Mucosa of descending colon (tissue), 3 donors: ENCODE results near the gene UGT1A10. TPM values are rescaled to one million over a fixed set of nuclear protein-coding genes. Genes with fewer than 3 reads are reported as not detected.
"Not testable (repeated sequence)": the region's sequence is repeated elsewhere in the genome, so short reads cannot be mapped to it uniquely, and the experiment has no call there.

Source experiments
- ATAC-seq: fragments of 200-7000 bp; cut with Tn5 transposase; one replicate; pipeline ENCODE4 v1.9.1; 2020; ENCODE audit warnings: mild to moderate bottlenecking, moderate library complexity
- DNase-seq, 3 donors: peaks; one replicate each; pipeline ENCODE4 v3.0.0-alpha.2; 2020
- H3K36me3 ChIP-seq: fragments of 200-600 bp; one replicate; pipeline ENCODE4 v1.8.0; 2021; ENCODE audit warnings: low read depth, mild to moderate bottlenecking
- H3K4me1 ChIP-seq: fragments of 200-600 bp; one replicate; pipeline ENCODE4 v1.8.0; 2021; ENCODE audit warnings: low read depth, mild to moderate bottlenecking
- H3K4me3 ChIP-seq: fragments of 200-600 bp; one replicate; pipeline ENCODE4 v1.8.0; 2021; ENCODE audit warnings: mild to moderate bottlenecking
- H3K9me3 ChIP-seq: fragments of 200-600 bp; one replicate; pipeline ENCODE4 v1.8.0; 2021; ENCODE audit warnings: mild to moderate bottlenecking
- intact Hi-C, 2 donors: fragments of 100-400 bp; cut with DNase I in 1 of 2; cut with micrococcal nuclease in 1 of 2; formaldehyde crosslinking; loops; one replicate each; pipeline versions ENCODE4 v1.11.0 to v1.11.1; 2022; cut with DNase I, micrococcal nuclease
- total RNA-seq, 3 donors: library from RNA; stranded (reverse); fragmentation: NEBNext Ultra II Directional in 2 of 3; extraction: Animal tissue kit (Norgen Biotek cat#: 25700) in 2 of 3; gene quantifications; one replicate each; pipeline versions ENCODE4 v1.2.1 to v1.2.4, GENCODE V29; 2021 to 2023
- TF ChIP-seq, protein P1 (sequence below): fragments of 200-600 bp; IDR thresholded peaks from one replicate; pipeline ENCODE4 v1.8.0; 2022; ENCODE audit warnings: antibody characterized with exemption, mild to moderate bottlenecking
- donor health status: DM: no; HTN: no; CAD: no; lungs with moderate emphysema.
- donor health status: DM: no; HTN: no; CAD: no.
- donor health status: DM: no; HTN: yes; CAD: no.

The UGT1A10 gene
- total RNA-seq, 3 donors from 2014 or later: 42.0 to 116 (median 43.9) TPM

DNA sequence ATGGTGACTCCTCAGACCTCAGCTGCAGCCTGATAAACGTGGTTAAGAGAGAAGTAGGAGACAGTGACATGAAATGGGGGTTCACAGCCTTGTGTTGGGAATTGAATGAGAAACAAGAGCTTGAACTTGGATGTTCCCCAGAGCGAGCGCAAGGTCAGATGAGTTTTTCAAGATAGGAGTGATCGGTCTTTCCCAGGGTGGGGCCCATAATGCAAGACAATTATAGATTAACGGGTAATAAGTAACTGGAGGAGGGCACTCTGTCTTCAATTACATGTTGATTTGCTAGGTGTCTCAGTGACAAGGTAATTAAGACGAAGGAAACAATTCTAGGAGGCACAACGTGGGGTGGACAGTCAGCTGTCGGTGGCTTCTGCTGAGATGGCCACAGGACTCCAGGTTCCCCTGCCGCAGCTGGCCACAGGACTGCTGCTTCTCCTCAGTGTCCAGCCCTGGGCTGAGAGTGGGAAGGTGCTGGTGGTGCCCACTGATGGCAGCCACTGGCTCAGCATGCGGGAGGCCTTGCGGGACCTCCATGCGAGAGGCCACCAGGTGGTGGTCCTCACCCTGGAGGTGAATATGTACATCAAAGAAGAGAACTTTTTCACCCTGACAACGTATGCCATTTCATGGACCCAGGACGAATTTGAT, 76.5 kb downstream of the UGT1A10 start, which contains the start of gene UGT1A5:
Gene UGT1A5 (plus strand): TSS at position 297 of the 651 bp plus-strand sequence. CDS start 85 bp downstream, at position 382.
- intact Hi-C loops: no loop called here
- ATAC-seq: no peak
- Histone ChIP-seq H3K9me3 (no peaks in the 10 kb centered on the region), H3K4me3 (no peak within 1 kb of the TSS), H3K36me3 (no peaks in the 10 kb centered on the region), H3K4me1 (no peaks in the 10 kb centered on the region)
- TF ChIP-seq, protein P1, sequence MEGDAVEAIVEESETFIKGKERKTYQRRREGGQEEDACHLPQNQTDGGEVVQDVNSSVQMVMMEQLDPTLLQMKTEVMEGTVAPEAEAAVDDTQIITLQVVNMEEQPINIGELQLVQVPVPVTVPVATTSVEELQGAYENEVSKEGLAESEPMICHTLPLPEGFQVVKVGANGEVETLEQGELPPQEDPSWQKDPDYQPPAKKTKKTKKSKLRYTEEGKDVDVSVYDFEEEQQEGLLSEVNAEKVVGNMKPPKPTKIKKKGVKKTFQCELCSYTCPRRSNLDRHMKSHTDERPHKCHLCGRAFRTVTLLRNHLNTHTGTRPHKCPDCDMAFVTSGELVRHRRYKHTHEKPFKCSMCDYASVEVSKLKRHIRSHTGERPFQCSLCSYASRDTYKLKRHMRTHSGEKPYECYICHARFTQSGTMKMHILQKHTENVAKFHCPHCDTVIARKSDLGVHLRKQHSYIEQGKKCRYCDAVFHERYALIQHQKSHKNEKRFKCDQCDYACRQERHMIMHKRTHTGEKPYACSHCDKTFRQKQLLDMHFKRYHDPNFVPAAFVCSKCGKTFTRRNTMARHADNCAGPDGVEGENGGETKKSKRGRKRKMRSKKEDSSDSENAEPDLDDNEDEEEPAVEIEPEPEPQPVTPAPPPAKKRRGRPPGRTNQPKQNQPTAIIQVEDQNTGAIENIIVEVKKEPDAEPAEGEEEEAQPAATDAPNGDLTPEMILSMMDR: no peak
- DNase-seq: no peak

DNA sequence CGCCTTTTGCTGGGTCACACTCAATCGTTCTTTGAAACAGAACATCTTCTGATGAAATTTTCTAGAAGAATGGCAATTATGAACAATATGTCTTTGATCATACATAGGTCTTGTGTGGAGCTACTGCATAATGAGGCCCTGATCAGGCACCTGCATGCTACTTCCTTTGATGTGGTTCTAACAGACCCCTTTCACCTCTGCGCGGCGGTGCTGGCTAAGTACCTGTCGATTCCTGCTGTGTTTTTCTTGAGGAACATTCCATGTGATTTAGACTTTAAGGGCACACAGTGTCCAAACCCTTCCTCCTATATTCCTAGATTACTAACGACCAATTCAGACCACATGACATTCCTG, 77.0 kb downstream of the UGT1A10 start:
- H3K4me1 ChIP-seq: no peaks in the 10 kb centered on the region
- ATAC-seq: no peak
- H3K36me3 ChIP-seq: no peaks in the 10 kb centered on the region
- TF ChIP-seq, protein P1: no peak
- intact Hi-C loops: no loop called here
- no peaks in the 10 kb centered on the region for H3K9me3 ChIP-seq
- H3K4me3 ChIP-seq: no peak overlapping the region
- no peak for DNase-seq

DNA sequence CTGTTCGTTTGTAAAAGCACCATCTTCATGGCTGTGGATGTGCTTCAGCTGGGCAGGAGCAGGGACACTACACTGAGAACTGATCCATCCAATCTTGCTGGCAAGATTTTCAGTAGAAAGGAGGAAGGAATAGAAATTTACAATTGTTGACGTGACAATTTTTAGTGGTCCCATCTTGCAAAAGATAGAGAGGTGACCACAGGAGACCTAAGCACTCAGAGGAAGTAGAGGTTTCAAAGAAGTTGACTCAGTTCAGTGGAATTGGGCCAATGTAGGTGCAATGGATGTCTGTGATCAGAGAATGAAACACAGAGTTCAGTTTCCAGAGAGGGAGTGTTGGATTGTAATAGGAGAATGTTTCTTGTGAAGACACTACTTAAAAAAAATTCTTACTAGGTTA, 77.9 kb downstream of the UGT1A10 start:
- ATAC-seq (no peak), DNase-seq (no peak)
- Histone ChIP-seq H3K4me3 (no peak overlapping the region), H3K4me1 (no peaks in the 10 kb centered on the region), H3K36me3 (no peaks in the 10 kb centered on the region), H3K9me3 (no peaks in the 10 kb centered on the region)
- intact Hi-C loops: no loop called here
- TF ChIP-seq, protein P1: no peak

DNA sequence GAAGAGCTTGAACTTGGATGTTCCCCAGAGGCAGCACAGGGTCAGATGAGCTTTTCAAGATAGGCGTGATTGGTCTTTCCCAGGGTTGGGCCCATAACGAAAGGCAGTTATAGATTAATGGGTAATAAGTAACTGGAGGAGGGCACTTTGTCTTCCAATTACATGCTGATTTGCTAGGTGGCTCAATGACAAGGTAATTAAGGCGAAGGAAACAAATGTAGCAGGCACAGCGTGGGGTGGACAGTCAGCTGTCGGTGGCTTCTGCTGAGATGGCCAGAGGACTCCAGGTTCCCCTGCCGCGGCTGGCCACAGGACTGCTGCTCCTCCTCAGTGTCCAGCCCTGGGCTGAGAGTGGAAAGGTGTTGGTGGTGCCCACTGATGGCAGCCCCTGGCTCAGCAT, 82.3 kb downstream of the UGT1A10 start, which contains the start of gene UGT1A4:
Gene UGT1A4 (plus strand): TSS at position 185 of the 400 bp plus-strand sequence. CDS start 85 bp downstream, at position 270.
- Histone ChIP-seq H3K4me1 (no peaks in the 10 kb centered on the region), H3K9me3 (no peaks in the 10 kb centered on the region), H3K36me3 (no peaks in the 10 kb centered on the region), H3K4me3 (no peak within 1 kb of the TSS)
- ATAC-seq: no peak
- intact Hi-C loops: no loop called here
- TF ChIP-seq, protein P1: no peak
- no peak for DNase-seq

DNA sequence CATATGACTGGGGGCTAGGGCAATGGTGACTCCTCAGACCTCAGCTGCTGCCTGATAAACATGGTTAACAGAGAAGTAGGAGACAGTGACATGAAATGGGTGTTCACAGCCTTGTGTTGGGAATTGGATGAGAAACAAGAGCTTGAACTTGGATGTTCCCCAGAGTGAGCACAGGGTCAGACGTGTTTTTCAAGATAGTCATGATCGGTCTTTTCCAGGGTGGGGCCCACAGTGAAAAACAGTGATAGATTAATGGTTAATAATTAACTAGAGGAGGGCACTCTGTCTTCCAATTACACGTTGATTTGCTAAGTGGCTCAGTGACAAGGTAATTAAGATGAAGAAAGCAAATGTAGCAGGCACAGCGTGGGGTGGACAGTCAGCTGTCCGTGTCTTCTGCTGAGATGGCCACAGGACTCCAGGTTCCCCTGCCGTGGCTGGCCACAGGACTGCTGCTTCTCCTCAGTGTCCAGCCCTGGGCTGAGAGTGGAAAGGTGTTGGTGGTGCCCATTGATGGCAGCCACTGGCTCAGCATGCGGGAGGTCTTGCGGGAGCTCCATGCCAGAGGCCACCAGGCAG, 92.6 kb downstream of the UGT1A10 start, which contains the start of gene UGT1A3:
Gene UGT1A3 (plus strand): TSS at position 320 of the 579 bp plus-strand sequence. CDS start 85 bp downstream, at position 405.
- Histone ChIP-seq H3K4me3 (no peak within 1 kb of the TSS), H3K9me3 (no peaks in the 10 kb centered on the region), H3K4me1 (no peaks in the 10 kb centered on the region), H3K36me3 (no peaks in the 10 kb centered on the region)
- DNase-seq (no peak), ATAC-seq (peak; percentile 47)
- intact Hi-C loops: no loop called here
- TF ChIP-seq, protein P1: no peak

DNA sequence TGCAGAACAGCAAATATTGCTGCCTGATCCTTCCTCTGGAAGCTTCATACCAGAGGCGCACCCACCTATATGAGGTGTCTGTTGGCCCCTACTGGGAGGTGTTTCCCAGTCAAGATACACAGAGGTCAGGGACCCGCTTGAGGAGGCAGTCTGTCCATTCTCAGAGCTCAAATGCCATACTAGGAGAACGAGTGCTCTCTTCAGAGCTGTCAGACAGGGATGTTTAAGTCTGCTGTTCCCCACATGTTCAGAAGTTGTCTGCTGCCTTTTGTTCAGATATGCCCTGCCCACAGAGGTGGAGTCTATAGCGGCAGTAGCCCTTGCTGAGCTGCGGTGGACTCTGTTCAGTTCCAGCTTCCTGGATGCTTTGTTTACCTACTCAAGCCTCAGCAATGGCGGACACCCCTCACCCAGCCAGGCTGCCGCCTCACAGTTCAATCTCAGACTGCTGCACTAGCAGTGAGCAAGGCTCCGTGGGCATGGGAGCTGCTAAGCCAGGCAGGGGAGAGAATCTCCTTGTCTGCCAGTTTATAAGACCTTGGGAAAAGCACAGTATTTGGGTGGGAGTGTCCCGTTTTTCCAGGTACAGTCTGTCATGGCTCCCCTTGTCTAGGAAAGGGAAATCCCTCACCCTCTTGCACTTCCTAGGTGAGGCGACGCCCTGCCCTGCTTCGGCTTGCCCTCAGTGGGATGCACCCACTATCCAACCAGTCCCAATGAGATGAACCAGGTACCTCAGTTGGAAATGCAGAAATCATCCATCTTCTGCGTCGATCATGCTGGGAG, 100.8 kb downstream of the UGT1A10 start:
- H3K4me3 ChIP-seq, H3K4me1 ChIP-seq, H3K36me3 ChIP-seq, intact Hi-C loops, H3K9me3 ChIP-seq: not testable (repeated sequence)
- ATAC-seq (peak; percentile 77), DNase-seq (peak in 2 of 3 donors; percentile 17 to 54)
